GM18517 (cell line): ENCODE results near the gene RERE.
A peak's percentile ranks its signal among the peaks of the same experiment; 100 is the strongest.
"Not testable (repeated sequence)": the region's sequence is repeated elsewhere in the genome, so short reads cannot be mapped to it uniquely, and the experiment has no call there.

Experiments used
- ATAC-seq: cut with Tn5 transposase; IDR thresholded peaks from one replicate; pipeline ENCODE4 v1.9.1; 2021; ENCODE audit warnings: mild to moderate bottlenecking, moderate library complexity; ENCODE audit not compliant: unreplicated experiment

RERE gene

GRCh38 chr1:8844501-8845006, 27.1 kb upstream of the RERE start:
- no peak for ATAC-seq

GRCh38 chr1:8841395-8841794, 24.0 kb upstream of the RERE start:
- no peak for ATAC-seq

- no peak for ATAC-seq
Observed at GRCh38 chr1:8839990-8840389, 22.6 kb upstream of the RERE start.

GRCh38 chr1:8835941-8836643, 18.7 kb upstream of the RERE start:
- no peak for ATAC-seq

- ATAC-seq: no peak
Observed at GRCh38 chr1:8831340-8831739, 13.9 kb upstream of the RERE start.

GRCh38 chr1:8830732-8831131, 13.3 kb upstream of the RERE start:
- not testable (repeated sequence) for ATAC-seq

GRCh38 chr1:8825985-8826481, 8.6 kb upstream of the RERE start:
- no peak for ATAC-seq

GRCh38 chr1:8823295-8823664, 5.8 kb upstream of the RERE start:
- ATAC-seq: no peak

GRCh38 chr1:8822373-8823294, 5.2 kb upstream of the RERE start:
- ATAC-seq: no peak

GRCh38 chr1:8821084-8821483, 3.6 kb upstream of the RERE start:
- ATAC-seq: no peak

GRCh38 chr1:8818789-8819188, 1.3 kb upstream of the RERE start:
- not testable (repeated sequence) for ATAC-seq

- ATAC-seq: no peak
Observed at GRCh38 chr1:8818325-8818775, 910 bp upstream of the RERE start.

GRCh38 chr1:8816831-8817411, 519 bp downstream of the RERE start:
- ATAC-seq: peak; percentile 3

GRCh38 chr1:8816264-8816663, 1.2 kb downstream of the RERE start:
- ATAC-seq: no peak

- no peak for ATAC-seq
Observed at GRCh38 chr1:8815582-8816151, 1.8 kb downstream of the RERE start.

GRCh38 chr1:8814865-8815264, 2.6 kb downstream of the RERE start:
- no peak for ATAC-seq

GRCh38 chr1:8813991-8814390, 3.4 kb downstream of the RERE start:
- ATAC-seq: no peak

GRCh38 chr1:8813016-8813763, 4.2 kb downstream of the RERE start:
- no peak for ATAC-seq

- no peak for ATAC-seq
Observed at GRCh38 chr1:8812081-8812480, 5.4 kb downstream of the RERE start.

- ATAC-seq: no peak
Observed at GRCh38 chr1:8810987-8811386, 6.5 kb downstream of the RERE start.
